Measurements from ENCODE around the gene USP13.

- TF ChIP-seq, protein P1, sequence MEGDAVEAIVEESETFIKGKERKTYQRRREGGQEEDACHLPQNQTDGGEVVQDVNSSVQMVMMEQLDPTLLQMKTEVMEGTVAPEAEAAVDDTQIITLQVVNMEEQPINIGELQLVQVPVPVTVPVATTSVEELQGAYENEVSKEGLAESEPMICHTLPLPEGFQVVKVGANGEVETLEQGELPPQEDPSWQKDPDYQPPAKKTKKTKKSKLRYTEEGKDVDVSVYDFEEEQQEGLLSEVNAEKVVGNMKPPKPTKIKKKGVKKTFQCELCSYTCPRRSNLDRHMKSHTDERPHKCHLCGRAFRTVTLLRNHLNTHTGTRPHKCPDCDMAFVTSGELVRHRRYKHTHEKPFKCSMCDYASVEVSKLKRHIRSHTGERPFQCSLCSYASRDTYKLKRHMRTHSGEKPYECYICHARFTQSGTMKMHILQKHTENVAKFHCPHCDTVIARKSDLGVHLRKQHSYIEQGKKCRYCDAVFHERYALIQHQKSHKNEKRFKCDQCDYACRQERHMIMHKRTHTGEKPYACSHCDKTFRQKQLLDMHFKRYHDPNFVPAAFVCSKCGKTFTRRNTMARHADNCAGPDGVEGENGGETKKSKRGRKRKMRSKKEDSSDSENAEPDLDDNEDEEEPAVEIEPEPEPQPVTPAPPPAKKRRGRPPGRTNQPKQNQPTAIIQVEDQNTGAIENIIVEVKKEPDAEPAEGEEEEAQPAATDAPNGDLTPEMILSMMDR (IDR thresholded peaks at IDR 0.05), result no peak
- no peak for TF ChIP-seq POLR2A (IDR thresholded peaks at IDR 0.05)
Observed at GRCh38 chr3:179730506-179730905, 77.7 kb downstream of the USP13 start.

All from testis (tissue), 2 donors.